ENCODE measurements around the gene OR4E2. TPM values are rescaled to one million over a fixed set of nuclear protein-coding genes. Genes with fewer than 3 reads are reported as not detected.
"Not testable (repeated sequence)": the region's sequence is repeated elsewhere in the genome, so short reads cannot be mapped to it uniquely, and the experiment has no call there.

OR4E2 gene
- total RNA-seq, 1 donor from 2014 or later: not detected

DNA sequence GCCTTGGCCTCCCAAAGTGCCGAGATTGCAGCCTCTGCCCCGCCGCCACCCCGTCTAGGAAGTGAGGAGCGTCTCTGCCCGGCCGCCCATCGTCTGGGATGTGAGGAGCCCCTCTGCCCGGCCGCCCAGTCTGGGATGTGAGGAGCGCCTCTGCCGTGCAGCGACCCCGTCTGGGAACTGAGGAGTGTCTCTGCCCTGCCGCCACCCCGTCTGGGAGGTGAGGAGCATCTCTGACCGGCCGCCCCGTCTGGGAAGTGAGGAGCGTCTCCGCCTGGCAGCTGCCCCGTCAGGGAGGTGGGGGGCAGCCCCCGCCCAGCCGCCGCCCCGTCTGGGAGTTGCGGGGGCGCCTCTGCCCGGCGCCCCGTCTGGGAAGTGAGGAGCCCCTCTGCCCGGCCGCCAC lies 44.0 kb downstream of the OR4E2 start:
- DNase-seq (ENCODE audit: low read depth): not testable (repeated sequence)

DNA sequence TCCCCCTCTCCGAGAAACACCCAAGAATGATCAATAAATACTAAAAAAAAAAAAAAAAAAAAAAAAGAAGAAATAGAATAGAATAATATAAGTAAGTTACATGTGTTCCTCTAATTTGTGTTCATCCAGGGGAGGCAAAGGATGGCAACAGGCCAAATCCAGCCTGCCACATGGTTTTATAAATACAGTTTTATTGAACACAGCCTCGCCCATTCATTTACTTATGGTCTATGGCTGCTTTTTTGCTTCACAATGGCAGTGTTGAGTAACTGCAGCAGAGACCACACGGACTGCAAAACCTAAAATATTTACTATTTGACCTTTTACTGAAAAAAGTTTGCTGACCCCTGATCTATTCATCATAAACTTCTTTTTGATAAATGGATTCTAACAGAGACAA lies 44.9 kb downstream of the OR4E2 start:
- DNase-seq (ENCODE audit: low read depth): not testable (repeated sequence)

DNA sequence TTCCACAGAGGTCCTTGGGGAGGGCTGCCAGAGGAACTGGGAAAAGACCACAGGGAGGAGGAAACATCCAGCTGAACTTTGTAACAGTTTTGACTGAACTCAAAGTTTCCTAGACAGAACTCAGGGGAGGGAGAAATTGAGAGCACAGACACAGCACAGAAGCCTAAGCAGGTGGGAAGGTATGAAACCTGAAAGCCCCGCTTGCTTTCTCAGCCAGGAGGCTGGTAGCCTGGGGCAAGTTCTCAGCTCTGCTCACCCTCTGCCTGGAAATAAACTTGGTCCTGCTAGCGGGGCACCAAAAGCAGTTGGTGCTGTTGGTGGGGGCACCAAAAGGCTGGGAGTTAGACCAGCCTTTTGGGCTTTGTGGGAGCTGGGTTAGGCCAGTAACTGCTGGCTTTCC lies 45.9 kb downstream of the OR4E2 start:
- DNase-seq (ENCODE audit: low read depth): no peak

DNA sequence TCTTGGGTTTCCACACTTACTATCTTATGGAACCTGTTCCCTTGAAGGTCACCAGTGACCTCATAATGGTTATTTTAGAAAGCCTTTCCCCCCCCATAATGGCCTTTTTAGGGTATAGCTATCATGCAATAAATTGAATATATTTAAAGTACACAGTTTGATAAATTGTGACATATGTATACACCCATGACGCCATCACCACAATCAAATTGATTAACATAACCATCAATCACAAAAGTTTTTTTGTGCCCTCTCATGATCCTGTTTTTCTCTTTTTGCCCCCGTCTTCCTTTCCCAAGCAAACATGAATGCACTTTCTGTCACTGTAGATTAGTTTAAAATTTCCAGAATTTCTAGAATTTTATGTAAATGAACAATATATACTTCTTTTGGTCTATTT lies 48.7 kb downstream of the OR4E2 start:
- DNase-seq (ENCODE audit: low read depth): no peak

DNA sequence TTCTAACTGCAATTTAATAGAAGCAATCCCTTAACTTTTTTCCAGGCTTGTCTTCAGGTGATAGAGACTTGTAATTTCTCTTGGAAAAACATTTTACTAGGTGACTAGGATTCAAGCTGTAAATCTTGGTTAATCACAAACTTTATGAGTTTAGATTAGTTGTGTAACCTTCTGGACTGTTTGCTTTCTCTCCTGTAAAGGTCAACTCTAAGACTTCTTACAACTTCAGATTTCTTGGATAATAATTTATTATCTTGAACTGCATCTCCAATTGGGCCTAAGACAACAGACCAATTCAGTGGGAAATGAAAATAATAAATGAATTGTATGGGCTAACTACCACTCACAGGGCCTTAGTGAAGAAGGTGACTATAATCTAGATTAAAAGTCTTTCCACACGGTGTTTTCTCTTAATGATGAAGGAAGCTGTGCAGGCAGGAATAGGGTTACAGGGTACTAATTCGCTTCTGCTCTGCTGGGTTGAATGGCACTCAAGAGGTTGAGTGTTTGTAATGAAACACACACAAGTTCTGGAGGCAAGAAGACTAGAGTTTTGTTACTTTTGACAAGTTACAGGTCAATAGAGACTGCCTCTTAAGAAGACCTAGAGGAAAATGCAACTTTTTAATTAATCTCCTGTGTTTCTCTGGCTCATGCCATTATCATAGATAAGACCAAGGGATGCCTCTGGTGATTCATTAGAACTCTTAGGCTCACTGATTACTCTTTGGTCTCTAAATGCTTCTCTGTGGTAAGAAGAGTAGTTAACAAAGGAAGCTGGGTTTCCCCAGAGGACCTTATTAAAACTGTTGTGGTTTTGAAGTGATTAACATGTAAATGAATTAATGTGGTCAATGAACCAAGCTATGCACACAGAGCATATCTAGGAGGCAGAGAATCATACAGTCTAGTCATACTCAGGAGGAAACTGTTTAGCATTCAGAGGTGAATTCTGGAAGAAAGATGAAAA lies 50.0 kb downstream of the OR4E2 start:
- DNase-seq (ENCODE audit: low read depth): peak; percentile 26

DNA sequence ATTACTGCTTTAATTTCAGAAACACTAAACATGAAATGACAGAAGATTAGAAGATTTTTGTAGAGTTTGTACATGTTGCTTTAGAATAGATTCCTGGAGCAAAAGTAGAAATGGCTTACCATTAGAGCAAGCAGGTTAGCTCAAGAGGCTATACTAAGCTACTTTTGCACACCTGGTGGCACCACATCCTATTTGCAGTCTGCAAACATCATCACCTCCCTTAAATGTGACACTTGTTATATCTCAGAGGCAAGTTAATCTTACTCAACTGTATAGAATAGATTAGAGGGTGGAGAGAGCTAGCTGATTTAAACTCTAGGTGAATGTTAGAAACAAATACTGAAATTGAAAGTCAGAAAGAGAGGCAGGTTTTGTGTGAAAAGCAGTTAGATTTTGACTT lies 50.7 kb downstream of the OR4E2 start:
- DNase-seq (ENCODE audit: low read depth): no peak

DNA sequence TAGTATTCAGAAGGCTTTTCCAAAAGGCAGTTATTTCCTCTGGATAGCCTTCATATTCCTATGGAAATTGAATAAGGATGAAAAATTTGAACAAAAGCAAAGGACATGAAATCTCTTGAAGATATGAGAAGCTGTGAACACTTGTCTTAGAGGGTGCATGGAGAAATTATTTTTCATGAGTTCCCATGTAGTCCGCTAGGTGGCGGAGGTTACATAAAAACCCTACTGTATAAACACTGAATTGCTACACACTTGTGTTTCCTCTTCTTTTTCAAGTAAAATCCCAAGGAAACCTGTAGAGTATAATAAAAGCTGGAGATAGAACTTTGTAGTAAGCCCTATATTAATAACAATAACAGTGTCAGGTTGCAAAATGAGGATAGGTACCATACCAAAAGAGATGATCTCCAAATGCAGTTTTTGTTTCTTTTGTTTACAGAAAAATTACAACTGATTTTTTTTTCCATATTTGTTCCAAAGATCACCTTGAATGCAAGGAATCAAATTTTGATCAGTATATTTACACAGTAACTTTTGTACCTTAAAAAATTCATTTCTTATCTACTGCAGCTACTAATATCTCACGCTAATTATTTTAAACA lies 57.8 kb downstream of the OR4E2 start:
- peak; percentile 59 for DNase-seq (ENCODE audit: low read depth)

DNA sequence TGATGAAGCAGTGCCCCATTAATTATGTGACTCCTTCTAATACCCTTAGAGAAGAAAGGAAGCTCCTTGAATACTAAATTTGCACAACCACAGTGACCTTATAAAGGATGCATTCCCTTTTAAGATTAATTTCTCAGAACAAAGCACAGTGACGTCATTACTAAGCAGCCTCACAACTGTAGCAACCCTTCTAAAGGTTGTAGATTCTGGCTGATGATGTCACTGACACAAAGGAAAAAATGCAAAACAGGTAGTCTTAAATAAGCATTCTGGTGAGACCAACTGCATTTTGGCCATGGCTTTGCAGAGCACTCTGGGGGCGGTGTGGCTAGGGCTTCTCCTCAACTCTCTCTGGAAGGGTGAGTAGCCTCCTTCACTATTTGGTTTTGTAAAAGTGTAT lies 58.4 kb downstream of the OR4E2 start:
- no peak for DNase-seq (ENCODE audit: low read depth)

DNA sequence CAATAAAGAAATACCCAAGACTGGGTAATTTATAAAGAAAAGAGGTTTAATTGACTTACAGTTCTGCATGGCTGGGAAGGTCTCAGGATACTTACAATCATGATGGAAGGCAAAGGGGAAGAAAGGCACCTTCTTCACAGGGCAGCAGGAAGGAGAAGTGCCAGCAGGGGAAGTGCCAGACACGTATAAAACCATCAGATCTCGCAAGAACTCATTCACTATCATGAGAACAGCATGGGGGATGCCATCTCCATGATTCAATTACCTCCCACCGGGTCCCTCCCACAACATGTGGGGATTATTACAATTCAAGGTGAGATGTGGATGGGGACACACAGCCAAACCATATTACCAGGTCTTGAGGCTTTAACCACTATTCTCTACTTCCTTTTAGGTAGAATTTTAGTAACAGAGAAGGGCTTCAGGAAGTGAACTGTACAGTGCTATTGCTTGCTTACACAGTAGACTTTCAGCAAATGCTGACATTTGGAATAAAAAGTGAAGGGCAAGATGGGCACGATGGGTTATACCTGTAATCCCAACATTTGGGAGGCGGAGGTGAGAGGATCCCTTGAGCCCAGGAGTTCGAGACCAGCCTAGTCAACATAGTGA lies 60.8 kb downstream of the OR4E2 start:
- no peak for DNase-seq (ENCODE audit: low read depth)

Other genes starting within 250 kb of the OR4E2 start
- 42.4 and 92.8 TPM in 2 replicates for gene CHD8, start 197.7 kb upstream of the OR4E2 start, total RNA-seq
- gene RAB2B, start 176.9 kb upstream of the OR4E2 start, total RNA-seq: 25.2 and 32.1 TPM in 2 replicates
- gene TOX4, start 176.6 kb upstream of the OR4E2 start, total RNA-seq: 25.4 and 59.0 TPM in 2 replicates
- 51.3 and 71.9 TPM in 2 replicates for gene METTL3, start 142.5 kb upstream of the OR4E2 start, total RNA-seq
- 1.7 and 15.9 TPM in 2 replicates for gene SALL2, start 127.5 kb upstream of the OR4E2 start, total RNA-seq
- not detected in 2 replicates for gene OR10G3, start 73.8 kb upstream of the OR4E2 start, total RNA-seq
- not detected in 2 replicates for gene OR10G2, start 18.9 kb upstream of the OR4E2 start, total RNA-seq
- gene OR4E1, start 20.0 kb downstream of the OR4E2 start, total RNA-seq: not detected in 2 replicates